Measurements from ENCODE around the gene ATP11C.
"Not testable (repeated sequence)": the region's sequence is repeated elsewhere in the genome, so short reads cannot be mapped to it uniquely, and the experiment has no call there.

The ATP11C gene

DNA sequence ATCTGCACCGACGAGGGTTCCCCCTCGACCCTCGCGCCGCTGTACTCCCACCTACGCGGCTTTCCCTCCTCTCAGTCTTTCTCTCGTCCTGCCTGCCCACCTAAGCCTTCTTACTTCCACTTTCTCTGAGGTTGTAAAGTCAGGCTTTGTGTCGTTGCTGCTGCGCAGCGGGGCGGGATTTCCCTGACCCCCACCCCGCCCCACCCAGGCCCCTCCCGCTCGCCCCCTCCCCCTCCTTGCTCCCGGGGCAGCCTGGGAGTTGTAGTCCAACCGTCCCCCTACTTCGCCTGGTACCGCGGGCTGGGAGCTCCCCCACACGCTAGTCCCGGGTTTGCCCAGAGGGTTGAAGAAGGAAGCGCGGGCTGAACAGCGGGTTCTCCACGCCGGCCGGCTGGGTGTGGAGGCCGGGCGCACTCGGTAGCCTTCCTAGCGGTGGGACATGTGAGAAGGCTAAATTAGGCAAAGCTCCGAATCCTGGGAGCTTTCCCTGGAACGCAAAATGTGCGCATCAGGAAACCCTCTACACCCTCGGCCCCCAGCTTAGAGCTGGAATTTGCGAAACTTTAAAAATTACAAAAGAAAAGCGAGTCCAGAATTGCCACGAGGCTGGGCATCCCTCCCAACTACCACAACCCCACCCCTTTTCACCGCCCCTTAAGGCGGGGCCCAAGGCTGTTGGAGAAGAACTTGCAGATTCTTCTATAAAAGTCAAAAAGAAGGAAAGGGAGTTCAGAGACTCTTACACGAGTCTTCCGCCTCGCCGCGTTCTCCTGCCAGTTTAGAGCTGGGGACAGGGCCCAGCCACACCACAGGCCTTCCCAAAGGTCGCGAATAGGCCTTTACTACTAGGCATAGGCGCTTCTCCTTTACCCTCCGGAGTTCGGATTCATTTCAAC is at the start of gene ATP11C:
TSS of gene ATP11C (minus strand) at position 153 of the 896 bp plus-strand sequence. CDS start 1,011 bp downstream, outside the sequence.
- DNase-seq, result peak; percentile 84

DNA sequence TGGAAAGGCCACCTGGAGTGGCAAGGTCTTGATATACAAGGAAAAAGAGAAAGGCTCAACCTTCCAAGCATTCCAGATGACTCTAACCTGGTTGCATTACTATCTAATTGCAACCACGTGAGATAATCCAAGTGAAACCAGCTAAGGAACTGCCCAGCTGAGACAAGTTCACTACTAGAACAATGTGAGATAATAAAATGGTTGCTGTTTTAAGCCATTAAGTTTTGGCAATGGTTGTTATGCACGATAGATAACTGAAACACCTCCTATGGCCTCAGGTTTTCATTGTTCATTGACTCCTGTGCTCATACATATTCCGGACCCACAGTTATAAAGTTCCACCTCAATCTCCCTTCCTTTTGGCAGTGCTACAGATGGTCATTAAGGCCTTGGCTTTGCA is 41.6 kb upstream of the ATP11C start:
- DNase-seq, result no peak

DNA sequence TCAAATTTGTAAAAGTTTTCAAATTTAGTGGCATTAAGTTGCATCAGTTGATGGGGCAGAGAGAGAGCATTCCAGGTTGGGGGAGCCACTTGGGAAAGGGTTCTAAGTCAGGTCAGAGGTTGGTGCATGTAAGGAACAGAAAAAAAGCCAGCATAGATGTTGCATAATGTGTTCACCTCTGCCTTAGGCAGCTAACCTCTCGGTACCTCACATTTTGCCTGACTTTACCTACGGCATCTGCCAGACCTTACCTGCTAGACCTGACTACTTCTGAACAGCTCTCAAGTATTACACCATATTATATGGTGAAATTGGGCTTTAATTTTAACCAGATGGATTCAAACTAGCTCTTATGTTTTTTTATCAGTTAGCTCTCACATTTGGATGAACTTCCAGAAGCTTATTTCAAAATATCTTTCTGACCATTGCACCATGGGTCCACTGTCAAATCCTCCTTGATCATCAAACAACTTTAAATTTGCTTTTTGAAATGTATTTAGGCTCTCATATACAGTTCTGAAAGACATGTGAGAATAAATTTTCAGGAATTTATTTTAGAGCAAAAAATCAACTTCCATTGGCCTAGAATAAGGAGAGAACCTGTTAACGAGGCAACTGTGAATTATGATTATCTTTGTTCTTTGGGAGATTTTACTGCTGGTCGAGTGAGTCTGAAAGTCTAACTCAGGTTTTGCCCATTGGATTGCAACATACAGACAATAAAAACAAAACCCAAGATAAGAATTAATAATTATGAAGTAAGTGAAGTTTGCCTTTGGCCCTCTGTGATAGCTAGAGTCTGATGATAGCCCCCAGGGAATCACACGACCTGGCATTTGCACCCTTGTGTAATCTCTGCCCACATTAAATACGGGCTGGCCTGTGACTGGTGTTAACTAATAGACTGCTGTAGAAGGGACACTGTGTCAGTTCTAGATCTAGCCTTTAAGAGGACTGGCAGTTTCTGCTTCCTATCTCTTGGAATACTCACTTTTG is 40.1 kb upstream of the ATP11C start:
- no peak for DNase-seq

DNA sequence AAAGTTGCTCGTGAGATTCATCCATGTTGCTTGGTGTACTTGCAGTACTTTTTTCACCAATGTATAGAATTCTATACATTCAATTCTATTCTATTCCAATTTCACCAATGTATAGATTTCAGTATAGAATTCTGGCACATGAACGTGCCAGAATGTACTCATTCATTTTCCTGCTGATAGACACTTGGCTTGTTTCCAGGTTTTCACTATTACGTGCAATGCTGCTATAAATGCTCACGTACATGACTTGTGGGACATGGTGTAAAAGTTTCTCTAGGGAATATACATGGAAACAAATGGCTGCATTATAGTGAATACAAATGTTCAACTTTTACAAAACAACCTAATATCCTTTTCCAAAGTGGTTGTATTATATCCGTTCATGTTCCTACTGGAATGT is 39.3 kb upstream of the ATP11C start:
- DNase-seq, result no peak

DNA sequence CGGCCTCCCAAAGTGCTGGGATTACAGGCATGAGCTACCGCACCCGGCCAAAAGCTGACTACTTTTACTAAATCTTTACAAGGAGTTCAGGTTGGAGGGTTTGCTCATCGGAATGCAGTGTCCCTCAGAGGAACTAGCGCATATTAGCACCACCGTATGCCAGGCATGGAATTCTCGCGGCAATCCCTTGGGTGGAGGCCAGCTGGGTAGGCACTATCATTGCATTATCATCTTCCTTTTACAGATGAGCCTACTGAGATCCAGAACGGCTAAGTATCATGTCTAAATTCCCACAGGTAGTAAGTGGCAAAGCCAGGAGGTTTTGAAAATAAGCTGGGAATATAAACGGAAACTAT is 38.5 kb upstream of the ATP11C start:
- no peak for DNase-seq

DNA sequence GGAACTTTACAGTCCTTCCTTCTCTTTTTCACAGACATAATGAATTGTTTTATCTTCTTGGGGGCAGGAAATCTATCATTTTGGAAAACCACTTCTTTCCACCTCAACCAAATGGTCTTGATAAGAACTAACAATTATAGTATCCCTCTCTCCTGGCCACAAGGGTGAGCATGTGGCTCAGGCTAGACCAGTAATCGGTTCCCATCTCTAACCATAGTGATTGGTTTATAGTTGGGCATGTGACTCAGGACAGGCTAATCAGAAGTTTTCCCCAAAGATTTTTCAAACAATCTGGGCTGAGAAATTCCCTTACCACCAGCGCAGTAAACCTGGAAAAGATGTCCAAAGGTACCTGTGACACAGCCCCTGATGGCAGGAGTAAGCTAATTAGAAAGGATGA is 36.4 kb upstream of the ATP11C start:
- no peak for DNase-seq

DNA sequence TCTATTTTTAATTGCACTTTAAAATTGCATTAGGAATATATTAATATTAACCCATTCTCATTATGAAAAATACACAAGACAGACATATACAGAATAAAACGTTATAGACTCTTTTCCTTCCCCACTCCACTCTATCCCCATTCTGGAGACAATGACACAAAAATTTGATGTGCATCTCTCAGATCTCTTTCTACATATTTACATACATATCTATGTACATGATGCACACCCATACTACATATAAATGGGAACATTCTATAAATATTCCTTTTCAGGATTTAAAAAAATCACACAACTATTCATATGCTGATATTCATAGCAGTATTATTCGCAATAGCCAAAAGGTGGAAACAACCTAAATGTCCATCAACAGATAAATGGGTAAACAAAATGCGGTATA is 34.9 kb upstream of the ATP11C start:
- DNase-seq, result no peak

DNA sequence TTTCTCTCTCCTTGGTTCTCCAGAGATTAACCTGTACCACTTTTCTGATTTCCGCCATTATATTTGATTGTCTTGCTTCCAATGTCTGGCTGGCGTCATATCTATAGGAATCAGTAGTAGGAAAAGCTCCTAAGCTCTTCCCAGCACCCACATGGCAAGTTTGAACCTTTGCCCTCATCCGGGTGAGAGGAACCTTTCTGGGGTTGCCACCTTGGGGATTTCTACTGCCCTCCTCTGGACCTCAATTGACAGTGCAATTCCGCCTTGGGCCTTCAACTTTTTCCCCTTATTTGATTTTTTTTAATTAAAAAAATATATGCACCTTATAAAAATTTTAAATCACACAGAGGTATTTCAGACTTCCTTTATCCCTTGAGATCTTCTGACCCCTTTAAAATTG is 34.4 kb upstream of the ATP11C start:
- no peak for DNase-seq

DNA sequence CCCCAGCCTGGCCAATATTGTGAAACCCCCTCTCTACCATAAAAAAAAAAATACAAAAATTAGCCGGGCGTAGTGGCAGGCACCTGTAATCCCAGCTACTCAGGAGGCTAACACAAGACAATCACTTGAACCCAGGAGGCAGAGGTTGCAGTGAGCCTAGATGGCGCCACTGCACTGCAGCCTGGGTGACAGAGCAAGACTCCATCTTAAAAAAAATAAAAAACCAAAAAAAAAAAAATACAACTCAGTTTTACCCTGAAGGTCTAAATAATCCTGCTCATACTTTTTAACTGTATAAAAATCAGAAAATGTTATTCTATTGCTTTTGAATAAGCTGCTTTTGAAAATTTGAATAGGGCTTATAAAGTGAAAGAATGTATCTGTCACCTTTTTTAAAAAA is 33.3 kb upstream of the ATP11C start:
- DNase-seq, result not testable (repeated sequence)

DNA sequence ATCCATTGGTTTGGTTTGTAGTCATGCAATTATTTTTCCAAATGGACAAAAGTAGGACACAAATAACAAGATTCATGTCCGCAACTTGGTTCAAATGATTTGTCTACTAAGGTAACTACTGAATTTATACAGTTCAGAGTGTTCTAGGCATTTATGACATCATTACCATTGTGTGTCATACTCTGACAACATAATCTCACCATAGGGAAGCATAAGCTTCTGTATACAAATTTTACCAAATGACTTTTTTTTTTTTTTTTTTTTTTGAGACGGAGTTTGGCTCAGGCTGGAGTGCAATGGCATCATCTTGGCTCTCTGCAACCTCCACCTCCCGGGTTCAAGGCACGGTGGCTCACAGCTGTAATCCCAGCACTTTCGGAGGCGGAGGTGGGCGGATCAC is 32.6 kb upstream of the ATP11C start, which contains the start of gene CXorf66:
TSS of gene CXorf66 (minus strand) at position 101 of the 400 bp plus-strand sequence. CDS start at position 76, 25 bp downstream.
- no peak for DNase-seq

DNA sequence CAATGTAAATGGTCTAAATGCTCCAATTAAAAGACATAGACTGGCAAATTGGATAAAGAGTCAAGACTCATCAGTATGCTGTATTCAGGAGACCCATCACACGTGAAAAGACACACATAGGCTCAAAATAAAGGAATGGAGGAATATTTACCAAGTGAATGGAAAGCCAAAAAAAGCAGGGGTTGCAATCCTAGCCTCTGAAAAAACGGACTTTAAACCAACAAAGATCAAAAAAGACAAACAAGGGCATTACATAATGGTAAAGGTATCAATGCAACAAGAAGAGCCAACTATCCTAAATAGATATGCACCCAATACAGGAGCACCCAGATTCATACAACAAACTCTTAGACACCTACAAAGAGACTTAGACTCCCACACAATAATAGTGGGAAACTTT is 28.2 kb upstream of the ATP11C start:
- DNase-seq, result not testable (repeated sequence)

DNA sequence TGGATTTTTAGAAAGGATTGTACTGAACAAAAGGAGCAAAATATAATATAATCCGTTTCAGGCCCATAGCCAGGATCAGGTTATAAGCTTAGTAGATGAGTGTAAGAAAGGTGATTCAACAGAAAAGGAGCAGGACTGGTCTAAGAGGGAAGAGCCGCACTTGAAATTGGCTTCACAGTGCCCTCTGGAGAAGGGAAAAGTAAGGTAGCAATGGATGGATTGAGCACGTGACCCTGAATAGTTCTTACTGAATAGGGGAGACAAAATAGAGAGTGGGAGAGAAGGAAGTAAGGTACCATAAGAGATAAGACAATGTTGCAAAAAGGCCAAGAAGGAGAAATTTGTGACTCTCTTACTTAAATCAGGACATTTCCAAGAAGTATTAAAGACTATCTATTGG is 16.9 kb upstream of the ATP11C start:
- no peak for DNase-seq

DNA sequence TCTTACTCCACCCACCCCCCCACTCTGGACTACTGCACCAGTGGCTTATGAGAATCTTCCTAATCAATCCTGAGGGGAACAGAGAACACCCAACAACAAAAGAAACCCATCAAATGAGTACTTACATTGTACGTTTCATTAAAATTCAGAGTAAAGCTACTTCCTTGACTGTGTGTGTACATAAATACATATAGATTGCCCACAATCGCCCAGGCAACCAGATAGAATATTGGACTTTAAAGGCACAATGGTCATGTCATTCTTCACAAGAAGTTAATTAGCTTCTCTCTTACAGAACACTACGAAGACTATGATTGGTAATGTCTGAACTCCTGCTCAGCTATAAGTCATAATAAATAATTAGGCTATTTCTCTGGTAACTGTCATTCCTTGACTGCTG is 12.2 kb upstream of the ATP11C start:
- no peak for DNase-seq

DNA sequence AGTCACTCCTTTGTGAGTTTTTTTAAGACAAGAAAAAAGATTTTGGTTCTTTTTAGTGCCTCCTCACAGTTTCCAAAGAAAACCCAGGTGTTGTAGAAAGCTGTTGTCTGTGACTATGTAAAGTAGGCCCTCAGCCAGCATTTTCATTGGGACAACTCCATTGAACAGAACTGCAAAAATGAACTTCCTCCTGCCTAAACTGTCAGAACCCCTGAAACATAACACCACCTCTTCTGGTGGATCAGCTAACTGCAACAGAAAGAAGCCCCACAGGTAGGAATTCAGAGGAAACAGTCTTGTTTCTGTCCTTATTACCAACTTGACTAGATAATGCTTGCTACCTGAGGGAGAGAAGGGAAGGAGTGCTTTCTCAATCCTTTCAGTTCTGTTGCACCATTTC is 3.4 kb upstream of the ATP11C start:
- no peak for DNase-seq

DNA sequence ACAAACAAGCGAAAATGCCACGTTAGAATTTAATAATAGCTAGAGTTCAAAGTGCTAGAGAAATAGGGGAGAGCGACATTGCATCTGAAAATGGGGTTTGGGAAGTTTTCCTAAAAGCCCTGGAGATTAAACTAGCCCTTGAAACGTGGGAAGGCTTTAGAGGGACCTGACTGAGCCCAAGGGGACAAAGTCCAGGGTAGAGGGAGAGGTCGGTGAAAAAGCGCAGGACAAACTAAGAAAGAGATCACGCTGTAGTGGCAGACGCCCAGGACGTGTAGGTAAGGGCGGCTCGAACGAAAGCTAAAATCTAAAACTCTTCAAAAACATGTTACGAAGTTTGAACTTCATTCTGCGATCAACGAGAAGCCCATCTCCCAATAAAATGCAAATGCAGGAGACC is 1.1 kb upstream of the ATP11C start:
- DNase-seq, result no peak

DNA sequence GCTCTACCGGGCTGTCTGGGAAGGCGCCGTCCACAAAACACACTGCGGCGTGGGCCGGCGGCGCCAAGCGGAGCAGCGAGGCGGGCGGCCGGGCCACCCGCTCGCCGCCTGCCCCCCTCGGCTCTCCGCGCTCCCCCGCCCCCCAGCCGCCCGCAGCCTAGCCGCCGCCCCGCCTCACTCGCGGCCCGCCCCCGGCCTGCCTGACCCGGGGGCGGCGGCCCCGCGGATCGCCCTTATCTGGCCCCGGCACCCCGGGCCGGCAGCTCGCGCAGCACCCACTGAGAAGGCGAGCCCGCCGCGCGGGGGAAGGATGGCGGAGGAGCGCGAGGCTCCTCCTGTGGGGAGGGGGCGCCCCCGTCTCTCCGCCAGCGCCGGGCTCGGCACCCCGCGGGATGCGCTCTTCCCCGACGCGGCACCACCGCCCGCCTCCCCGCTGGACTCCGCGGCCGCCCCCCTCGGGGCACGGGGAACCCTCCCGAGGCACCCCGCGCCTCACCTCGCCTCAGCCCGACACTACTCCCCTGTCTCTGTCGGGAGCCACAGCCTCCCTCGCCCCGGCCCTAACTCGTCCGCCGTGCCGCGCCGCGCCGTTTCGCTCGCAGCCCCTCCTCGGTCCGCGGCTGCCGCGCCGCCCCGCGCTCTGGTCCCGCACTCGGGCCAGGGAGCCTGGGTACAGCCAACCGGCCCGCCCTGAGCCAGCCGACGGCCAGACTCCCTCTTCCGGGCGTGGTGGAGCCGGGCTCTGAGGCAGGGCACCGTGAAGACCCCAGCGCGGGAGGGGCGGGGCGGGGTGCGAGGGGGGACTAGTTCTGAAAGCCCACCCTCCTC is 566 bp downstream of the ATP11C start:
- DNase-seq, result peak; percentile 44

DNA sequence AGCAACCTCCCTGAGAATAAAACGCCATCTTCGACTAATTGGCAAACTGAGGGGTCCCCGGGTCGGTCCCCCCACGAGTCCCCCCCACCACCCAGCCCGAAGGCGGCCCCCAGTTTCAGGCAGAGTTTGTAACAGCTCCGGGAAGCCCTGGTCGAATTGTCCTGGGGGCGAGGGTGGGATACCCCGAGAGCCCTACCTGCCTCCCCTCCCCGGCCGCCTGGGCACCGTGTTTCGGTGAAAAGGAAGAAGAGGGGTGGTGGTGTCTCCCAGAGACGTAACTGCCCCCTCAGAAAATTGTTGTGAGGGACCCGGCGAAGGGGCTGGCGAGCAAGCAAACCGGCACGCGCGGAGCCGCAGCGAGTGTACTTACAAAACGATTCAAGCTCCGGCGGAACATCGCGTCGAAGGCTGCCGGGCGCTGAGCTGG is 1.2 kb downstream of the ATP11C start:
- DNase-seq, result no peak

DNA sequence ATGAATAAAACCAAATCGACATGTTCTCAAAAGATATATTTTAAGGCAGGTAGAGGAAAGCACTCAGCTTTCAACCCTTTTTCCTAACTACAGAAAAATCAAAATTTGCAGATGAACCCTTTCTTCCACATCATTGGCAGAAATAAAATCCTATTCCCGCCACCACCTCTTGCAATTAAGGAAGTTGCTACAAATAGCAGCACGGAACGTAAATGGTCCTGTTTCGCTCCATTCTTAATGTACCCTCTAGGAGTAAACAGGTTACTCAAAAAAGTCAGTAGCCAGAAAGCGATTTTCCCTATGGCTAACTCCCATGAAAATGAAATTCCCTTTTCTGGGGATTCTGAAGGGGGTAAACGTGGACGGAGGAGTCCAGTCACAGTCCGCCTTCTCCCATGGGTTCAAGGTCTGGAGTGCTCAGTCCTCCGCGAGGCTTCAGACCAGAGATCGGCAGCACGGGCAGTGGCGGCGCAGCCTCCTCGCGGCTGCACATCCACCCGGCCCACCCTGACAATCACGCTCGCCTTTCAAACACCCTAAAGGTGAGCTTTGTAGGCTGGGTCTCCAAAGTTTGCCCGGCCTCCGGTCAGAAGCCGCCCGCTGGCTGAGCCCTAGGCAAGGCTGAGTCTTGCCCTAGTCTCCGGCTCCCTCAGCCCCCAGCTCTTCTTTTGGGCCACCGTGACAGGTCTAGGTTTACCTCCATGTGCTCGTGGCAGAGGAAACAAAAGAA is 1.8 kb downstream of the ATP11C start:
- DNase-seq, result no peak

DNA sequence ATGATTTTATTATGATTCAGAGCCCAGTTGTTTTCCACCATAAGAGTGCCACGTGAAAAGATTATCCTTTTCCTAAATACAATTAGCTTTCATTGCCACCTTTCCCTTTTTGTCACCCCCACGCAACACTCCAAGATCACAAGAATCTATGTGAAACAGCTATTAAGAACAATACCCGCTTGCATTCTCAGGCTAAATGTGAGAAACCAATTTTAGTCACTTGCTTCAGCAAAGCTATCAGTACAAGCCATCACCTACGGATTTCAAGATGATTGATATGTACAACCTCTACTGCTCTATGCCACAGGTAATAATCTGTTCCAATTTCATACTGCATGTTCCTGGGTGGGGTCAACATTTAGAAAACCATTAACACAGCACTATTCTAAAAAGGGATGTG is 2.5 kb downstream of the ATP11C start:
- no peak for DNase-seq

DNA sequence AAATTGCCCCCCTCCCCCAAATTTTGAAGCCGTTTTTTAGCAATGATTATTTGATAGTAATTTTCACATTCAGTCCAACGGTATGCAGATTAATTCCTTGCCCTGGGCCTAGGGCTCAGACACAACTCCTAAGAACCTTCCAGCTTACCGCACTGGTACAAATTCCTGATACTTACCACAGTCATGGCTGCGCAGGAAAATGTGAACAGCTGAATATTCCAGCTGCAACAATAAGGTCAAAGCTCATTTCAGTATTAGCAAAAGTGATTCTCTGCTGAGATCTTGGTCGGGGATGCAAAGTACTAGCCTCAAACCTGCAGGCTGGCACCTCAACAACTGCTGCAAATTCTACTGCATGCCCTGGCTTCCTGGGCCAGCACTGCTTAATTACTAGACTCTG is 3.0 kb downstream of the ATP11C start:
- DNase-seq, result no peak

DNA sequence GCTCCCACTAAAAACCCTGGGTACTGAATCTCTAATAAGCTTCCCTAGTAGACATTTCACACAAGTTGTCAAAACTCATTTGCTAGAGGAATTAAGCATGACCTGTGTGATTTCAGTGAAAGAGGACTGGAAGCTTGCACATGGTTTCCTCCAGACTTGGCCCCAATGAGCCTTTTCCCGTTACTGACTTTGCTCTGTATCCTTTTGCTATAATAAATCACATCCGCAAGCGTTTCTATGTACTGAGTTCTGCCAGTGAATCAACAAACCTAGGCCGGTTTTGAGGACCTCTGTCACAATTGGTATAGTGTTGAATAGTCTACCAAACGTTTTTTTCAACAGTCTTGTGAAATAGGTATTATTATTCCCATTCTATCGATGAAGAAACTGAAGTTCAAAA is 8.2 kb downstream of the ATP11C start:
- no peak for DNase-seq

All from CD4-positive, alpha-beta T cell treated with Interferon gamma for 1 hour (primary cell).